ENCODE measurements around the gene CTBP2. TPM values are rescaled to one million over a fixed set of nuclear protein-coding genes. Genes with fewer than 3 reads are reported as not detected.
A peak's percentile ranks its signal among the peaks of the same experiment; 100 is the strongest.

Gene CTBP2
- total RNA-seq, 3 donors from 2014 or later (not counting 1 experiment from before 2014, with no cell fraction given), result 120 to 179 (median 124) TPM

DNA sequence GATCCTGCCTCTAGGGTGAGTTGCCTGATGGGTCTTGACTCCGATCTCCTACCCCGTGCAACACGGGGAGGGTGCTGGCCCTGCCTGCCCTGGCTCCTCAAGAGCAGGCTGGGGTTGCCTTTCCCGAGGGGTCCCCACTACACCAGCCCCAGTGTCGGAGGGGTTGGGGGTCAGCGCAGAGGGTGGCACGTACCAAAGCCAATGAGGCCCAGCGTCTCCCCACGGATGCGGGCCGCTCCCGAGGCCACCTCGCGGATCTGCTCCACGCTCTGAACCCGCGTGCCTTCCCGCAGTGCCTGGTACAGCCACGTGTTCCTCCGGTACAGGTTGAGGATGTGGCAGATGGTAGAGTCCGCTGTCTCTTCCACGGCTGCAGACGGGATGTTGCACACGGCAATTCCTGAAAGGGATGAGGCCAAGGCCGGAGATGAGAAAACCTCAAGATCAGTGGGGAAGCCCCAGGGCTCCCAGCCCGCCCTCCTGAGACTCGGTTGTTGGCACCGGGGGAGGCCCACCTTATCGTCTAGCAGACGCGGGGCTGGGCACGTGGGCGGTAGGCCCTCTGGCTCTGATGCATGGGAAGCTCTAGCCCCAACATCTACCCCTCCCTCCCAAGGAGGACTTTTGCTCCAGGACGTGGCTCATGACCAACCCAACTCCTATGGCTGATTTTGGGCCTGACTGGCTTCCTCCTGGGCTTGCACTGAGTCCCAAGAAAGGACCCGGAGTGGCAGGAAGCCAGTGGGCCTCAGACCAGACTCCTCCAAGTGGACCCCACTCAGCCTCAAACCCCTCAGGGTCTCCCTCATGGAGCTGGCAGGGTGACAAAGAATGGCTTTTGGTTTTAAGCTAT is 162.4 kb downstream of the CTBP2 start:
- ATAC-seq (no peak), DNase-seq (peak in 1 of 2 donors; percentile 10)
- Histone ChIP-seq H3K27ac (ENCODE audit: low read length) (no peak overlapping the region), H3K4me3 (ENCODE audit: low read length) (no peak overlapping the region), H3K9me3 (ENCODE audit: control insufficient read depth, insufficient read depth, low read length) (no peaks in the 10 kb centered on the region), H3K36me3 (ENCODE audit: control insufficient read depth, insufficient read depth, low read length) (peaks cover 82% of the 10 kb centered on the region), H3K4me1 (ENCODE audit: control insufficient read depth, insufficient read depth, low read length) (peaks cover 15% of the 10 kb centered on the region), H3K27me3 (ENCODE audit: control insufficient read depth, insufficient read depth, low read length) (no peaks in the 10 kb centered on the region)
- no peak overlapping the region for H3K4me3 Mint-ChIP-seq
- intact Hi-C loops (cut with micrococcal nuclease), result no loop called here
- peaks cover 13 to 14% of the 10 kb centered on the region in 2 donors for H3K4me1 Mint-ChIP-seq
- H3K27ac Mint-ChIP-seq, result peak overlapping the region; percentile 18 to 41
- TF ChIP-seq, protein P1, sequence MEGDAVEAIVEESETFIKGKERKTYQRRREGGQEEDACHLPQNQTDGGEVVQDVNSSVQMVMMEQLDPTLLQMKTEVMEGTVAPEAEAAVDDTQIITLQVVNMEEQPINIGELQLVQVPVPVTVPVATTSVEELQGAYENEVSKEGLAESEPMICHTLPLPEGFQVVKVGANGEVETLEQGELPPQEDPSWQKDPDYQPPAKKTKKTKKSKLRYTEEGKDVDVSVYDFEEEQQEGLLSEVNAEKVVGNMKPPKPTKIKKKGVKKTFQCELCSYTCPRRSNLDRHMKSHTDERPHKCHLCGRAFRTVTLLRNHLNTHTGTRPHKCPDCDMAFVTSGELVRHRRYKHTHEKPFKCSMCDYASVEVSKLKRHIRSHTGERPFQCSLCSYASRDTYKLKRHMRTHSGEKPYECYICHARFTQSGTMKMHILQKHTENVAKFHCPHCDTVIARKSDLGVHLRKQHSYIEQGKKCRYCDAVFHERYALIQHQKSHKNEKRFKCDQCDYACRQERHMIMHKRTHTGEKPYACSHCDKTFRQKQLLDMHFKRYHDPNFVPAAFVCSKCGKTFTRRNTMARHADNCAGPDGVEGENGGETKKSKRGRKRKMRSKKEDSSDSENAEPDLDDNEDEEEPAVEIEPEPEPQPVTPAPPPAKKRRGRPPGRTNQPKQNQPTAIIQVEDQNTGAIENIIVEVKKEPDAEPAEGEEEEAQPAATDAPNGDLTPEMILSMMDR (IDR thresholded peaks at IDR 0.05), result no peak
- H3K9me3 Mint-ChIP-seq, result no peaks in the 10 kb centered on the region
- H3K27me3 Mint-ChIP-seq (ENCODE audit: low read depth in 2 of 2), result no peaks in the 10 kb centered on the region
- H3K36me3 Mint-ChIP-seq, result no peaks in the 10 kb centered on the region
- WGBS (ENCODE audit: insufficient coverage), result 93% methylated on average over 35 of the region's 35 CpGs

DNA sequence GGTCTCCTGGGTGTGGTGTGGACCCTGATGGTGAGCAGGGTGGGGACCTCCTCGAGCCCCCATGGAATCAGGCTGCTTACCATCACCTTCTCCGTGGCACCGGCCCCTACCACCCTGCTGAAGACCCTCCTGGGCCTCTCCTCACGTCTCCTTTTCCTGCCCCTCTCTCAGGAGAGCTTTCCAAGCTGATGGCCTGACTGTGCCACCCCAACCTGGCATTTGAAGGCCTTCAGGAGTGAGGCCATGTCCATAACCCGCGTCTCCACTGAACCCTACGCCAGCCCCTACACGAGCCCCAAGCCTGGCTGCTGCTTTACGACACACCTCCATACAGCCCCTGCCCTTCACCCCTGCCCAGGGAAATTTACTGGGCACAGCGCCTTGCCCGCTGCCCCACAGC is 163.1 kb downstream of the CTBP2 start:
- Histone ChIP-seq H3K27ac (ENCODE audit: low read length) (no peak overlapping the region), H3K4me3 (ENCODE audit: low read length) (no peak overlapping the region), H3K4me1 (ENCODE audit: control insufficient read depth, insufficient read depth, low read length) (peaks cover 15% of the 10 kb centered on the region), H3K27me3 (ENCODE audit: control insufficient read depth, insufficient read depth, low read length) (no peaks in the 10 kb centered on the region), H3K36me3 (ENCODE audit: control insufficient read depth, insufficient read depth, low read length) (peaks cover 82% of the 10 kb centered on the region), H3K9me3 (ENCODE audit: control insufficient read depth, insufficient read depth, low read length) (no peaks in the 10 kb centered on the region)
- Mint-ChIP-seq H3K27ac (peak overlapping the region; percentile 29 to 41), H3K36me3 (no peaks in the 10 kb centered on the region), H3K4me1 (peaks cover 11 to 13% of the 10 kb centered on the region in 2 donors), H3K27me3 (ENCODE audit: low read depth in 2 of 2) (no peaks in the 10 kb centered on the region), H3K9me3 (no peaks in the 10 kb centered on the region), H3K4me3 (no peak overlapping the region)
- WGBS (ENCODE audit: insufficient coverage), result 94% methylated on average over 11 of the region's 11 CpGs
- peak in 1 of 2 donors; percentile 7 for DNase-seq
- TF ChIP-seq, protein P1 (IDR thresholded peaks at IDR 0.05), result no peak
- no peak for ATAC-seq
- intact Hi-C loops (cut with micrococcal nuclease), result no loop called here

DNA sequence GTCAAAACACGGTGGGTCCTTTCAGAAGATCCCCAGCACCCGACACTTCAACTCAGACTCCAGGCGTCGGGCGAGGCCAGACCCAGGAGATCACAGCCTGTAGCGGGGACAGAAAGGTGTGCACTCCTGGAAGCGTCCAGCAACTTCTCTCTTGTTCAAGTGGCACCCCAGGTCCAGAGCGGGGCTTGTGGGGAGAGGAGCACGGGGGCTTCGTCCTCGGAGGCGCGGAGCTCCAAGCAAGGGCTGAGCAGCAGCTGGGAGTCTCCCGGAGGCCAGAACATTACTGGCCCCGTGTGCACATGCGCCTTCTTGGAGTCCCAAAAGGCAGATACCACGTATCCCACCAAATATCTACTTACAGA is 163.5 kb downstream of the CTBP2 start:
- TF ChIP-seq, protein P1 (IDR thresholded peaks at IDR 0.05), result no peak
- H3K9me3 ChIP-seq (ENCODE audit: control insufficient read depth, insufficient read depth, low read length), result no peaks in the 10 kb centered on the region
- Mint-ChIP-seq H3K27me3 (ENCODE audit: low read depth in 2 of 2) (no peaks in the 10 kb centered on the region), H3K36me3 (no peaks in the 10 kb centered on the region), H3K9me3 (no peaks in the 10 kb centered on the region), H3K4me1 (peaks cover 11 to 13% of the 10 kb centered on the region in 2 donors), H3K27ac (peak overlapping the region in 1 of 2 donors; percentile 65), H3K4me3 (no peak overlapping the region)
- no peak overlapping the region for H3K4me3 ChIP-seq (ENCODE audit: low read length)
- ATAC-seq, result no peak
- no peak overlapping the region for H3K27ac ChIP-seq (ENCODE audit: low read length)
- peaks cover 15% of the 10 kb centered on the region for H3K4me1 ChIP-seq (ENCODE audit: control insufficient read depth, insufficient read depth, low read length)
- peaks cover 82% of the 10 kb centered on the region for H3K36me3 ChIP-seq (ENCODE audit: control insufficient read depth, insufficient read depth, low read length)
- no peaks in the 10 kb centered on the region for H3K27me3 ChIP-seq (ENCODE audit: control insufficient read depth, insufficient read depth, low read length)
- intact Hi-C loops (cut with micrococcal nuclease), result no loop called here
- peak in 1 of 2 donors; percentile 10 for DNase-seq
- 94% methylated on average over 17 of the region's 17 CpGs for WGBS (ENCODE audit: insufficient coverage)

All from natural killer cell (primary cell).